ENCODE measurements around the gene TRAPPC12. TPM values are rescaled to one million over a fixed set of nuclear protein-coding genes. Genes with fewer than 3 reads are reported as not detected.

The TRAPPC12 gene
- total RNA-seq, 3 donors from 2014 or later (not counting 1 experiment from before 2014, with no cell fraction given): 65.1 to 92.6 (median 86.7) TPM

GRCh38 chr2:3479430-3480320 is 100.2 kb downstream of the TRAPPC12 start:
- intact Hi-C loops (cut with micrococcal nuclease): no loop called here
- no peaks in the 10 kb centered on the region for H3K36me3 Mint-ChIP-seq
- no peaks in the 10 kb centered on the region for H3K27me3 Mint-ChIP-seq (ENCODE audit: low read depth in 2 of 2)
- H3K9me3 Mint-ChIP-seq: no peaks in the 10 kb centered on the region
- peaks cover 20% of the 10 kb centered on the region for H3K36me3 ChIP-seq (ENCODE audit: control insufficient read depth, insufficient read depth, low read length)
- H3K4me3 ChIP-seq (ENCODE audit: low read length): no peak overlapping the region
- H3K9me3 ChIP-seq (ENCODE audit: control insufficient read depth, insufficient read depth, low read length): no peaks in the 10 kb centered on the region
- DNase-seq (no peak), ATAC-seq (no peak)
- no peak overlapping the region for H3K27ac ChIP-seq (ENCODE audit: low read length)
- no peak overlapping the region for H3K4me3 Mint-ChIP-seq
- H3K4me1 Mint-ChIP-seq: no peaks in the 10 kb centered on the region
- no peak for TF ChIP-seq CTCF (IDR thresholded peaks at IDR 0.05)
- no peaks in the 10 kb centered on the region for H3K4me1 ChIP-seq (ENCODE audit: control insufficient read depth, insufficient read depth, low read length)
- H3K27ac Mint-ChIP-seq: peak overlapping the region; percentile 63 to 73
- WGBS (ENCODE audit: insufficient coverage): 88% methylated on average over 30 of the region's 31 CpGs
- no peaks in the 10 kb centered on the region for H3K27me3 ChIP-seq (ENCODE audit: control insufficient read depth, insufficient read depth, low read length)

GRCh38 chr2:3480352-3481010 is 101.0 kb downstream of the TRAPPC12 start:
- no peak for TF ChIP-seq CTCF (IDR thresholded peaks at IDR 0.05)
- WGBS (ENCODE audit: insufficient coverage): 61% methylated on average over 6 of the region's 7 CpGs
- no peaks in the 10 kb centered on the region for H3K36me3 Mint-ChIP-seq

DNA sequence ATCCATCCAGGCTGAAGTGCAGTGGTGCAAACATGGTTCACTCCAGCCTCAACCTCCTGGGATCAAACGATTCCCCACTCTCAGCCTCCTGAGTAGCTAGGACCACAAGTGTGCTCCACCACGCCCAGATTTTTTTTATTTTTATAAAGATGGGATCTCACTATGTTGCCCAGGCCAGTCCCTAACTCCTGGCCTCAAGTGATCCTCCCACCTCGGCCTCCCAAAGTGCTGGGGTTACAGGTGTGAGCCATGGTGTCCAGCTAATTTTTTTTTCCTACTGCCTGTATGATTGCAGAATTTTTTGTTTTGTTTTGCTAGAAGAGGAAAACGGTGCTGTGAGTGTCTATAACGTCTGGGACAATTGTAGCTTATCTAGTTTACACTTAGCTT is 101.5 kb downstream of the TRAPPC12 start:
- Mint-ChIP-seq H3K9me3 (no peaks in the 10 kb centered on the region), H3K4me3 (no peak overlapping the region), H3K27ac (peak overlapping the region in 1 of 2 donors; percentile 73), H3K4me1 (no peaks in the 10 kb centered on the region), H3K36me3 (no peaks in the 10 kb centered on the region), H3K27me3 (ENCODE audit: low read depth in 2 of 2) (no peaks in the 10 kb centered on the region)
- ATAC-seq: no peak
- WGBS (ENCODE audit: insufficient coverage): 90% methylated on average over 3 of the region's 5 CpGs
- DNase-seq: no peak
- peaks cover 20% of the 10 kb centered on the region for H3K36me3 ChIP-seq (ENCODE audit: control insufficient read depth, insufficient read depth, low read length)
- no peak overlapping the region for H3K4me3 ChIP-seq (ENCODE audit: low read length)
- no peaks in the 10 kb centered on the region for H3K27me3 ChIP-seq (ENCODE audit: control insufficient read depth, insufficient read depth, low read length)
- no peaks in the 10 kb centered on the region for H3K4me1 ChIP-seq (ENCODE audit: control insufficient read depth, insufficient read depth, low read length)
- H3K9me3 ChIP-seq (ENCODE audit: control insufficient read depth, insufficient read depth, low read length): no peaks in the 10 kb centered on the region
- intact Hi-C loops (cut with micrococcal nuclease): no loop called here
- no peak for TF ChIP-seq CTCF (IDR thresholded peaks at IDR 0.05)
- no peak overlapping the region for H3K27ac ChIP-seq (ENCODE audit: low read length)

More at GRCh38 chr2:3480352-3481010, 101.0 kb downstream of the TRAPPC12 start:
- Histone ChIP-seq H3K4me1 (ENCODE audit: control insufficient read depth, insufficient read depth, low read length) (no peaks in the 10 kb centered on the region), H3K4me3 (ENCODE audit: low read length) (no peak overlapping the region), H3K27ac (ENCODE audit: low read length) (no peak overlapping the region), H3K36me3 (ENCODE audit: control insufficient read depth, insufficient read depth, low read length) (peaks cover 20% of the 10 kb centered on the region), H3K9me3 (ENCODE audit: control insufficient read depth, insufficient read depth, low read length) (no peaks in the 10 kb centered on the region), H3K27me3 (ENCODE audit: control insufficient read depth, insufficient read depth, low read length) (no peaks in the 10 kb centered on the region)
- Mint-ChIP-seq H3K27me3 (ENCODE audit: low read depth in 2 of 2) (no peaks in the 10 kb centered on the region), H3K4me3 (no peak overlapping the region), H3K4me1 (no peaks in the 10 kb centered on the region), H3K27ac (peak overlapping the region; percentile 63 to 73), H3K9me3 (no peaks in the 10 kb centered on the region)
- ATAC-seq (no peak), DNase-seq (no peak)
- intact Hi-C loops (cut with micrococcal nuclease): no loop called here

Data from natural killer cell (primary cell).